ENCODE measurements around the gene ZNF646. TPM values are rescaled to one million over a fixed set of nuclear protein-coding genes. Genes with fewer than 3 reads are reported as not detected.

The ZNF646 gene
- total RNA-seq, 3 donors from 2014 or later = 22.3 to 26.1 (median 22.7) TPM

- peaks cover 26% of the 10 kb centered on the region for H3K36me3 Mint-ChIP-seq (ENCODE audit: insufficient read depth)
- peaks cover 33% of the 10 kb centered on the region for H3K4me1 Mint-ChIP-seq (ENCODE audit: low read depth)
- H3K9me3 Mint-ChIP-seq = no peaks in the 10 kb centered on the region
- ATAC-seq (no peak), DNase-seq (no peak)
- no peak overlapping the region for H3K4me3 Mint-ChIP-seq
- no peaks in the 10 kb centered on the region for H3K27me3 Mint-ChIP-seq (ENCODE audit: low read depth)
These were observed 3.6 kb downstream of the ZNF646 start for GRCh38 chr16:31077592-31078396.

- Mint-ChIP-seq H3K4me1 (ENCODE audit: low read depth) (peaks cover 33% of the 10 kb centered on the region), H3K36me3 (ENCODE audit: insufficient read depth) (peaks cover 26% of the 10 kb centered on the region), H3K9me3 (no peaks in the 10 kb centered on the region), H3K27me3 (ENCODE audit: low read depth) (no peaks in the 10 kb centered on the region), H3K4me3 (no peak overlapping the region)
- no peak for DNase-seq
- no peak for ATAC-seq
These were observed 4.5 kb downstream of the ZNF646 start for GRCh38 chr16:31078597-31079341.

GRCh38 chr16:31079342-31079944 is 5.2 kb downstream of the ZNF646 start:
- H3K9me3 Mint-ChIP-seq = no peaks in the 10 kb centered on the region
- peaks cover 26% of the 10 kb centered on the region for H3K36me3 Mint-ChIP-seq (ENCODE audit: insufficient read depth)
- no peak overlapping the region for H3K4me3 Mint-ChIP-seq
- H3K27me3 Mint-ChIP-seq (ENCODE audit: low read depth) = no peaks in the 10 kb centered on the region
- H3K4me1 Mint-ChIP-seq (ENCODE audit: low read depth) = peaks cover 33% of the 10 kb centered on the region
- DNase-seq = no peak
- ATAC-seq = no peak

GRCh38 chr16:31080035-31080629 is 5.9 kb downstream of the ZNF646 start:
- Mint-ChIP-seq H3K4me1 (ENCODE audit: low read depth) (peaks cover 26% of the 10 kb centered on the region), H3K4me3 (no peak overlapping the region), H3K9me3 (no peaks in the 10 kb centered on the region), H3K36me3 (ENCODE audit: insufficient read depth) (peaks cover 26% of the 10 kb centered on the region), H3K27me3 (ENCODE audit: low read depth) (no peaks in the 10 kb centered on the region)
- ATAC-seq (no peak), DNase-seq (no peak)

- no peaks in the 10 kb centered on the region for H3K9me3 Mint-ChIP-seq
- no peak for DNase-seq
- ATAC-seq = no peak
- no peaks in the 10 kb centered on the region for H3K27me3 Mint-ChIP-seq (ENCODE audit: low read depth)
- peaks cover 26% of the 10 kb centered on the region for H3K36me3 Mint-ChIP-seq (ENCODE audit: insufficient read depth)
- H3K4me1 Mint-ChIP-seq (ENCODE audit: low read depth) = peaks cover 21% of the 10 kb centered on the region
- H3K4me3 Mint-ChIP-seq = no peak overlapping the region
These were observed 6.7 kb downstream of the ZNF646 start for GRCh38 chr16:31080756-31081419.

GRCh38 chr16:31081428-31082351 is 7.5 kb downstream of the ZNF646 start:
- ATAC-seq = no peak
- Mint-ChIP-seq H3K36me3 (ENCODE audit: insufficient read depth) (peaks cover 29% of the 10 kb centered on the region), H3K27me3 (ENCODE audit: low read depth) (no peaks in the 10 kb centered on the region), H3K4me1 (ENCODE audit: low read depth) (peaks cover 16% of the 10 kb centered on the region), H3K9me3 (no peaks in the 10 kb centered on the region), H3K4me3 (no peak overlapping the region)
- DNase-seq = no peak

- peaks cover 16% of the 10 kb centered on the region for H3K4me1 Mint-ChIP-seq (ENCODE audit: low read depth)
- H3K36me3 Mint-ChIP-seq (ENCODE audit: insufficient read depth) = peaks cover 25% of the 10 kb centered on the region
- H3K27me3 Mint-ChIP-seq (ENCODE audit: low read depth) = no peaks in the 10 kb centered on the region
- DNase-seq (no peak), ATAC-seq (no peak)
- H3K4me3 Mint-ChIP-seq = no peak overlapping the region
- H3K9me3 Mint-ChIP-seq = no peaks in the 10 kb centered on the region
These were observed 8.3 kb downstream of the ZNF646 start for GRCh38 chr16:31082368-31083045.

GRCh38 chr16:31083081-31083480 is 8.9 kb downstream of the ZNF646 start:
- Mint-ChIP-seq H3K4me1 (ENCODE audit: low read depth) (peaks cover 13% of the 10 kb centered on the region), H3K4me3 (no peak overlapping the region), H3K9me3 (no peaks in the 10 kb centered on the region), H3K27me3 (ENCODE audit: low read depth) (no peaks in the 10 kb centered on the region), H3K36me3 (ENCODE audit: insufficient read depth) (peaks cover 19% of the 10 kb centered on the region)
- DNase-seq (no peak), ATAC-seq (no peak)

GRCh38 chr16:31083556-31083955 is 9.3 kb downstream of the ZNF646 start:
- no peak overlapping the region for H3K4me3 Mint-ChIP-seq
- H3K9me3 Mint-ChIP-seq = no peaks in the 10 kb centered on the region
- DNase-seq (no peak), ATAC-seq (no peak)
- H3K36me3 Mint-ChIP-seq (ENCODE audit: insufficient read depth) = peaks cover 15% of the 10 kb centered on the region
- H3K27me3 Mint-ChIP-seq (ENCODE audit: low read depth) = no peaks in the 10 kb centered on the region
- peaks cover 12% of the 10 kb centered on the region for H3K4me1 Mint-ChIP-seq (ENCODE audit: low read depth)

- peaks cover 10% of the 10 kb centered on the region for H3K4me1 Mint-ChIP-seq (ENCODE audit: low read depth)
- ATAC-seq (no peak), DNase-seq (no peak)
- no peaks in the 10 kb centered on the region for H3K9me3 Mint-ChIP-seq
- no peak overlapping the region for H3K4me3 Mint-ChIP-seq
- H3K36me3 Mint-ChIP-seq (ENCODE audit: insufficient read depth) = peaks cover 10% of the 10 kb centered on the region
- H3K27me3 Mint-ChIP-seq (ENCODE audit: low read depth) = no peaks in the 10 kb centered on the region
These were observed 9.8 kb downstream of the ZNF646 start for GRCh38 chr16:31083981-31084380.

- no peak overlapping the region for H3K4me3 Mint-ChIP-seq
- peaks cover 11% of the 10 kb centered on the region for H3K36me3 Mint-ChIP-seq (ENCODE audit: insufficient read depth)
- ATAC-seq (no peak), DNase-seq (no peak)
- H3K4me1 Mint-ChIP-seq (ENCODE audit: low read depth) = peaks cover 8% of the 10 kb centered on the region
- H3K9me3 Mint-ChIP-seq = no peaks in the 10 kb centered on the region
- H3K27me3 Mint-ChIP-seq (ENCODE audit: low read depth) = no peaks in the 10 kb centered on the region
These were observed 10.5 kb downstream of the ZNF646 start for GRCh38 chr16:31084584-31085302.

- DNase-seq (no peak), ATAC-seq (no peak)
- Mint-ChIP-seq H3K9me3 (no peaks in the 10 kb centered on the region), H3K27me3 (ENCODE audit: low read depth) (no peaks in the 10 kb centered on the region), H3K4me3 (no peak overlapping the region), H3K4me1 (ENCODE audit: low read depth) (peaks cover 8% of the 10 kb centered on the region), H3K36me3 (ENCODE audit: insufficient read depth) (peaks cover 11% of the 10 kb centered on the region)
These were observed 11.2 kb downstream of the ZNF646 start for GRCh38 chr16:31085411-31085810.

All from activated T-cell treated with anti-CD3 and anti-CD28 coated beads, Interleukin-2, amount 50 U/mL, for 4 hours (primary cell).